K562 (cell line): ENCODE results near the gene CTPS1. TPM values are rescaled to one million over a fixed set of nuclear protein-coding genes. Genes with fewer than 3 reads are reported as not detected.

Source experiments
- ATAC-seq: fragments of 200-7000 bp; cut with Tn5 transposase; 3 replicates; pipeline ENCODE4 v1.9.1; 2020; ENCODE audit warnings: moderate library complexity
- BruUV-seq: library from RNA; stranded (reverse); fragments of 400-500 nt; replicated peaks from 2 replicates; lab custom pipeline; 2021; lab: Mats Ljungman, UMichigan
- CTCF ChIA-PET: fragments of 300-600 bp; formaldehyde crosslinking; extraction: SDS; loops from one replicate; lab custom pipeline; 2021; ENCODE audit warnings: low intra/inter-chr PET ratio; lab: Yijun Ruan, JAX
- POLR2A ChIA-PET: fragments of 300-600, 350-650 bp; sonication (Branson Sonifier 250); formaldehyde crosslinking; extraction: SDS; loops from one replicate; lab custom pipeline; 2021; ENCODE audit warnings: antibody characterized with exemption, inconsistent platforms; lab: Yijun Ruan, JAX
- DNase-seq, 4 experiments: peaks; one replicate each; pipeline versions ENCODE4 v3.0.0 to v3.0.0-alpha.2; 2011 to 2018; ENCODE audit warnings: low spot score in 3 of 4, mixed read lengths in 3 of 4; ENCODE audit errors: extremely low read depth in 1 of 4
- FAIRE-seq: peaks from 2 replicates; lab custom pipeline; 2011; peaks lifted over from hg19 to GRCh38; lab: Jason Lieb, UNC
- H2AFZ ChIP-seq: 2 replicates; pipeline ENCODE4 v1.6.0; 2011; ENCODE audit warnings: low read depth, low read length, control low read depth, inconsistent platforms
- H3K27ac ChIP-seq: fragments of 200-600 bp; 3 replicates; pipeline ENCODE4 v1.8.0; 2011; ENCODE audit warnings: low read depth, mild to moderate bottlenecking, control low read depth, inconsistent platforms, low read length, moderate library complexity, mixed read lengths; ENCODE audit errors: extremely low read depth
- H3K27me3 ChIP-seq, 2 experiments: fragments of 300-600 bp in 1 of 2; 2 replicates in 1 of 2; 3 replicates in 1 of 2; pipeline versions ENCODE4 v1.6.0 to v1.8.0; 2011; ENCODE audit warnings: inconsistent platforms in 2 of 2, low read length in 2 of 2, mild to moderate bottlenecking in 1 of 2, mixed read lengths in 1 of 2, moderate library complexity in 1 of 2; ENCODE audit not compliant: control insufficient read depth in 2 of 2, insufficient read depth in 2 of 2
- H3K36me3 ChIP-seq: fragments of 300-600 bp; 3 replicates; pipeline ENCODE4 v1.8.0; 2011; ENCODE audit warnings: mild to moderate bottlenecking, low read length, inconsistent platforms; ENCODE audit not compliant: control insufficient read depth, insufficient read depth
- H3K4me1 ChIP-seq, 2 experiments: fragments of 200-600 bp in 1 of 2; replicated peaks in 1 of 2; 2 replicates in 1 of 2; 3 replicates in 1 of 2; pipeline versions ENCODE4 v1.5.1 to v1.8.0; 2011; ENCODE audit warnings: inconsistent platforms in 2 of 2, low read length in 2 of 2, mild to moderate bottlenecking in 1 of 2, mixed read lengths in 1 of 2, moderate library complexity in 1 of 2; ENCODE audit not compliant: control insufficient read depth in 2 of 2, insufficient read depth in 2 of 2
- H3K4me2 ChIP-seq: 2 replicates; pipeline ENCODE4 v1.6.1; 2011; ENCODE audit warnings: low read length, control low read depth, inconsistent platforms, mixed read lengths; ENCODE audit not compliant: insufficient read depth
- H3K4me3 ChIP-seq: fragments of 200-600 bp; sonication (generic), shearing (Covaris generic); 2 replicates; pipeline ENCODE4 v1.5.1; 2016; ENCODE audit warnings: control low read depth, inconsistent platforms
- H3K79me2 ChIP-seq: fragments of 200-600 bp; 3 replicates; pipeline ENCODE4 v1.8.0; 2011; ENCODE audit warnings: low read length, inconsistent platforms; ENCODE audit not compliant: control insufficient read depth, insufficient read depth
- H3K9ac ChIP-seq, 2 experiments: 2 replicates each; pipeline versions ENCODE4 v1.6.0 to v1.6.1; 2011; ENCODE audit warnings: low read depth in 2 of 2, low read length in 2 of 2, control low read depth in 1 of 2, inconsistent platforms in 1 of 2, mild to moderate bottlenecking in 1 of 2, mixed read lengths in 1 of 2; ENCODE audit not compliant: insufficient read depth in 1 of 2
- H3K9me1 ChIP-seq: one replicate; pipeline ENCODE4 v1.6.0; 2011; ENCODE audit warnings: inconsistent platforms, mild to moderate bottlenecking, low read length, moderate library complexity; ENCODE audit not compliant: control insufficient read depth, insufficient read depth
- H3K9me3 ChIP-seq: replicated peaks from 2 replicates; pipeline ENCODE4 v1.5.1; 2011; ENCODE audit warnings: low read depth, low read length, inconsistent platforms; ENCODE audit not compliant: control insufficient read depth, insufficient read depth
- H4K20me1 ChIP-seq: replicated peaks from 2 replicates; pipeline ENCODE4 v1.6.1; 2011; ENCODE audit warnings: low read length, inconsistent platforms, mixed read lengths; ENCODE audit not compliant: control insufficient read depth, insufficient read depth
- CBX2 ChIP-seq: fragments of 200-600 bp; sonication (generic); IDR thresholded peaks from one replicate; pipeline ENCODE4 v1.6.1; 2012; ENCODE audit warnings: mild to moderate bottlenecking, low read length, inconsistent platforms; ENCODE audit not compliant: insufficient read depth, poor library complexity, severe bottlenecking
- FOXM1 ChIP-seq, 2 experiments: fragments of 450-650 bp in 1 of 2; sonication (generic) in 1 of 2; formaldehyde crosslinking in 1 of 2; IDR thresholded peaks; 2 replicates each; pipeline versions ENCODE4 v1.6.1 to v1.9.0; 2017 to 2022; ENCODE audit warnings: low read depth in 2 of 2, mild to moderate bottlenecking in 2 of 2, missing genetic modification reagents in 1 of 2, moderate library complexity in 1 of 2
- GATAD2B ChIP-seq: fragments of 450-650 bp; IDR thresholded peaks from 2 replicates; pipeline ENCODE4 v1.6.1; 2017; ENCODE audit warnings: mild to moderate bottlenecking, borderline replicate concordance
- ILK ChIP-seq: fragments of 450-650 bp; IDR thresholded peaks from 2 replicates; pipeline ENCODE4 v1.6.1; 2016; ENCODE audit warnings: missing genetic modification characterization, low read depth, mild to moderate bottlenecking, missing compliant biosample characterization, moderate library complexity, borderline replicate concordance
- TSHZ1 ChIP-seq: fragments of 250-450 bp; sonication (Bioruptor Pico); IDR thresholded peaks from 2 replicates; pipeline ENCODE4 v1.4.0; 2020; ENCODE audit warnings: mild to moderate bottlenecking, moderate library complexity
- WGBS: fragments of 100-300 bp; shearing (Covaris generic); methylation state at CpG from one replicate; pipeline ENCODE4 v1.1.6; 2016; ENCODE audit warnings: low coverage, mixed read lengths; ENCODE audit not compliant: insufficient coverage; ENCODE audit errors: missing lambda C conversion rate; 5-methylcytosine and 5-hydroxymethylcytosine counted together
- in situ Hi-C: fragments of 300-500 bp; cut with MboI; formaldehyde crosslinking; loops from 4 replicates; pipeline ENCODE4 v1.15.0; 2018; ENCODE audit warnings: inconsistent platforms, mixed read lengths
- intact Hi-C: fragments of 100-400 bp; cut with micrococcal nuclease; formaldehyde crosslinking; loops from 2 replicates; pipeline ENCODE4 v1.14.2; 2022
- polyA plus RNA-seq, 8 experiments: library from polyadenylated mRNA; depleted of rRNA in 4 of 8; stranded (reverse) in 5 of 8; unstranded in 3 of 8; fragments of >200 nt; fragmentation: Nextera tagmentation in 2 of 8; fragmentation: Illumina TruSeq in 1 of 8; extraction: Ambion mirVana in 2 of 8; extraction: Trizol in 1 of 8; gene quantifications; 2 replicates each; pipeline versions ENCODE4 v1.2.1 to v1.2.3, GENCODE V29; 2011 to 2014; ENCODE audit warnings: inconsistent platforms in 1 of 8, missing spikeins in 1 of 8
- total RNA-seq, 7 experiments: library from RNA; depleted of rRNA in 6 of 7; stranded (reverse); fragments of >200 nt in 6 of 7; fragmentation: Illumina TruSeq in 2 of 7; extraction: Trizol in 2 of 7; gene quantifications; 2 replicates each; pipeline versions ENCODE4 v1.2.1 to v1.2.3, GENCODE V29; 2011 to 2021; ENCODE audit warnings: low replicate concordance in 1 of 7
- TF ChIP-seq, protein P1 (sequence below): fragments of 250-450 bp; sonication (Bioruptor Pico); IDR thresholded peaks from 2 replicates; pipeline ENCODE4 v1.5.1; 2021; ENCODE audit warnings: mild to moderate bottlenecking

Gene CTPS1
- total and polyA plus RNA-seq, 9 of the 15 experiments (the other 6 are each of a cell fraction or from before 2014, with no cell fraction given): 44.4 to 164 (median 87.7) TPM

GRCh38 chr1:41024953-41025352 is 45.5 kb downstream of the CTPS1 start (continued):
- TF ChIP-seq TSHZ1 (CRISPR knock-in tag) (no peak), GATAD2B (no peak)

DNA sequence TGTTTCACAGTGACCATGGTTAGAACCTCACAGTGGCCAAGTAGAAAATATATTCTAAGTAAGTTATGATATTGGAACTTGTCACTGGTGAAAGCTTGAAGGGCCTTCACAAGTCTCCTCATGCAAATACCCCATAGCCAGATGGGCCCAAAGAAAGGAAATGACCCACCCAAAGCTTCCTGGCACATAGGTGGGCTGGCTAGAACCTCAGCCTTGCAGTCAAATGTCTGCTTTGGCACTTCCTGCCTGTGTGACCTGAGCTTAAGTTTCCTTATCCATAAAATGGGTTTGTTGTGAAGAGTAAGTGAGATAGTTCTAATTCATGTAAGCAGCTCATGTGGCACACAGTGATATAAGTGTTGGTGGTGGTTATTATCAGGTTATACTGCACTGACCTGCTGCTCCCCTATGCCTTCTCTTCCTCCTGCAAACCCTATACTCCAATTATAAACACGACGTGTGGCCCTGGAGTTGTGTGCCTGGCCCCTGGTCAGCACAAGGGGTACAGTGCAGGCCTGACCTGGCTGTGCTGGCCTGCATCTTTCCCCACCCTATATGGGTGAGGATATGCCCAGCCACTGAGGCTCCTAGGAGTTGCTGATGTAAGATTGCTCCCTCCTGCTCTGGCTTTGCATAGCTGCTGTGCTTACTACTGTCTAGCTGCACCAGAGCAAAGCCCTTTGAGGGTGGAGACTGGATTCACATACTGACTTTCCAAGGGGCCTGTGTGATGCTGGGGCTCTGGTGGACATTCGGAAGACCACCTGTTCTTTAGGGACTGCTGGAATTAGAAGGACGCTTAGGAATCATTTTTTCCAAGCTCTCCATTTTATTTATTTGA is 46.7 kb downstream of the CTPS1 start:
- no peak for ATAC-seq
- TF ChIP-seq, protein P1, sequence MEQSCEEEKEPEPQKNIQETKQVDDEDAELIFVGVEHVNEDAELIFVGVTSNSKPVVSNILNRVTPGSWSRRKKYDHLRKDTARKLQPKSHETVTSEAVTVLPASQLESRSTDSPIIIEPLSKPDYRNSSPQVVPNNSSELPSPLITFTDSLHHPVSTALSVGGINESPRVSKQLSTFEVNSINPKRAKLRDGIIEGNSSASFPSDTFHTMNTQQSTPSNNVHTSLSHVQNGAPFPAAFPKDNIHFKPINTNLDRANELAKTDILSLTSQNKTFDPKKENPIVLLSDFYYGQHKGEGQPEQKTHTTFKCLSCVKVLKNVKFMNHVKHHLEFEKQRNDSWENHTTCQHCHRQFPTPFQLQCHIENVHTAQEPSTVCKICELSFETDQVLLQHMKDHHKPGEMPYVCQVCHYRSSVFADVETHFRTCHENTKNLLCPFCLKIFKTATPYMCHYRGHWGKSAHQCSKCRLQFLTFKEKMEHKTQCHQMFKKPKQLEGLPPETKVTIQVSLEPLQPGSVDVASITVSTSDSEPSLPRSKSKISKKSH: no peak
- TF ChIP-seq CBX2 (no peak), FOXM1 (IDR thresholded peaks at IDR 0.05; ENCODE audit: low read depth) (no peak), FOXM1 (CRISPR knock-in tag; IDR thresholded peaks at IDR 0.05; ENCODE audit: low read depth) (no peak), ILK (tag) (no peak)

More for the DNA sequence above, 46.7 kb downstream of the CTPS1 start:
- Histone ChIP-seq H3K27ac (no peak overlapping the region), H3K9me1 (no peaks in the 10 kb centered on the region), H3K9ac (0 out of 4 replicates have a peak overlapping the region, but pooled peaks of 1 of the 2 experiments have one; percentile 29), H3K27me3 (no peaks in the 10 kb centered on the region), H3K4me3 (no peak overlapping the region), H3K4me1 (peaks cover 0 to 6% of the 10 kb centered on the region in 2 experiments; a peak in 2 of 5 replicates), H3K79me2 (no peaks in the 10 kb centered on the region), H3K9me3 (no peaks in the 10 kb centered on the region), H3K36me3 (peaks cover 33% of the 10 kb centered on the region), H2AFZ (no peak overlapping the region), H4K20me1 (peaks cover 5% of the 10 kb centered on the region; the same call in 1 of the 2 replicates), H3K4me2 (no peak overlapping the region)
- DNase-seq (no peak), FAIRE-seq (no peak)
- CTCF ChIA-PET: no interaction called here
- in situ Hi-C loops: no loop called here
- 87% methylated on average over 4 of the region's 4 CpGs for WGBS
- no TSS peak for BruUV-seq
- intact Hi-C loops: no loop called here
- POLR2A ChIA-PET: interaction anchor here (0.6 to 1.5 kb wide), 6 partner anchors 9 to 103 kb away, joined by 3 to 6 read pairs (median 4); no protein-coding TSS in a partner anchor
